Spleen (tissue), 11 donors: Measurements from ENCODE around the gene XPR1. TPM values are rescaled to one million over a fixed set of nuclear protein-coding genes. Genes with fewer than 3 reads are reported as not detected.

Source experiments
- DNase-seq: peaks from one replicate; pipeline ENCODE4 v3.0.0-alpha.2; 2020
- H3K27ac ChIP-seq, 8 donors: fragments of 200-600 bp; sonication (generic) in 7 of 8; 1 replicate in 4 of 8; 2 replicates in 4 of 8; pipeline versions ENCODE4 v1.5.0 to v1.8.0; 2016 to 2021; ENCODE audit warnings: inconsistent platforms in 4 of 8, mild to moderate bottlenecking in 4 of 8, moderate library complexity in 1 of 8
- H3K27me3 ChIP-seq, 7 donors: fragments of 200-600 bp; sonication (generic) in 6 of 7; replicated peaks in 1 of 7; 1 replicate in 4 of 7; 2 replicates in 3 of 7; pipeline versions ENCODE4 v1.5.0 to v1.8.0; 2016 to 2021; ENCODE audit warnings: inconsistent platforms in 3 of 7, mild to moderate bottlenecking in 1 of 7
- H3K36me3 ChIP-seq, 6 donors: fragments of 200-600 bp; sonication (generic) in 5 of 6; 1 replicate in 4 of 6; 2 replicates in 2 of 6; pipeline versions ENCODE4 v1.5.0 to v1.8.0; 2016 to 2021; ENCODE audit warnings: inconsistent platforms in 2 of 6
- H3K4me1 ChIP-seq, 6 donors: fragments of 200-600 bp; sonication (generic) in 5 of 6; 1 replicate in 3 of 6; 2 replicates in 3 of 6; pipeline versions ENCODE4 v1.5.0 to v1.8.0; 2016 to 2021; ENCODE audit warnings: inconsistent platforms in 3 of 6
- H3K4me3 ChIP-seq, 8 donors: fragments of 200-600 bp; sonication (generic) in 7 of 8; 1 replicate in 4 of 8; 2 replicates in 4 of 8; pipeline versions ENCODE4 v1.5.0 to v1.8.0; 2016 to 2021; ENCODE audit warnings: inconsistent platforms in 4 of 8, mild to moderate bottlenecking in 4 of 8, moderate library complexity in 2 of 8
- H3K9me3 ChIP-seq, 8 donors: fragments of 200-600 bp; sonication (generic) in 7 of 8; 1 replicate in 4 of 8; 2 replicates in 4 of 8; pipeline versions ENCODE4 v1.5.0 to v1.8.0; 2016 to 2021; ENCODE audit warnings: inconsistent platforms in 4 of 8
- POLR2A ChIP-seq, 3 donors: fragments of 450-650 bp; IDR thresholded peaks; one replicate each; pipeline ENCODE4 v1.5.1; 2017; ENCODE audit warnings: antibody characterized with exemption in 3 of 3, mild to moderate bottlenecking in 1 of 3
- POLR2AphosphoS5 ChIP-seq, 3 donors: sonication (generic); formaldehyde crosslinking; IDR thresholded peaks; one replicate each; pipeline ENCODE4 v1.5.1; 2017; ENCODE audit warnings: antibody characterized with exemption in 3 of 3
- WGBS, 5 donors: extraction: QIAGEN DNeasy Blood & Tissue Kit in 3 of 5; methylation state at CpG; one replicate each; pipeline versions ENCODE4 v1.1.5 to v1.1.7; 2013 to 2018; 5-methylcytosine and 5-hydroxymethylcytosine counted together
- intact Hi-C: fragments of 100-400 bp; cut with DNase I; formaldehyde crosslinking; loops from one replicate; pipeline ENCODE4 v1.15.0; 2023; ENCODE audit warnings: low total_unique reads
- polyA plus RNA-seq, 3 donors: library from polyadenylated mRNA; stranded (reverse); fragments of 200-250 nt; gene quantifications; one replicate each; pipeline ENCODE4 v1.2.1, GENCODE V29; 2013
- total RNA-seq, 7 donors: library from RNA; depleted of rRNA in 3 of 7; stranded (reverse); fragments of >200 nt in 3 of 7; fragmentation: NEBNext Ultra II Directional in 4 of 7; extraction: Animal tissue kit (Norgen Biotek cat#: 25700) in 4 of 7; gene quantifications; one replicate each; pipeline versions ENCODE4 v1.1.0 to v1.2.1, GENCODE V29; 2016 to 2021
- TF ChIP-seq, protein P1 (sequence below), 11 experiments: fragments of 200-600 bp in 7 of 11; fragments of 450-650 bp in 4 of 11; sonication (generic) in 4 of 11; IDR thresholded peaks in 8 of 11; conservative IDR thresholded peaks in 3 of 11; 1 replicate in 7 of 11; 2 replicates in 4 of 11; pipeline versions ENCODE4 v1.4.0 to v1.8.0; 2016 to 2021; ENCODE audit warnings: antibody characterized with exemption in 11 of 11, inconsistent platforms in 4 of 11, mild to moderate bottlenecking in 1 of 11
- donor health status: healthy with polysubstance abuse.
- donor health status: DM: no; HTN: no; CAD: no; lungs with moderate emphysema.
- donor health status: DM: no; HTN: no; CAD: no.
- donor health status: Bipolar disorder and iron deficiency.
- donor health status: healthy.
- donor health status: DM: no; HTN: no; CAD: no.
- donor health status: DM: yes; HTN: yes; CAD: no.

The XPR1 gene
- total and polyA plus RNA-seq, 10 donors = 2.3 to 26.8 (median 18.1) TPM

DNA sequence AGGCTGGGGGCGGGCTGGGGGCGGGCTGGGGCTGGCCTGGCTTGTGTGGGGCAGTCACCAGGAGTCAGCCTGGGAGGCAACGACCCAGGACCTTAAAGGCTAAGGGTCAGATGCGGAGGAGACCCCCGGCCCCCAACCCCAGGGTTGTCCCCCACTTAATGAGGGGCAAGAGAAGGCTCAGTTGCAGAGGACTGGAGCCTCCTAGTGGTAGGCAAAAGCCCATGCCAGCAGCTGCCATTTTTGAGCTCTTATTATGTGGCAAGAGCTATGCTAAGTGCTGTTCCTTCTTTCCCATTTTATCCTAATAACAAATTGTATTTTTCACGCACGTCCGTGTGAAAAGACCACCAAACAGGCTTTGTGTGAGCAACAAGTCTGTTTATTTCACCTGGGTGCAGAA is 288.9 kb downstream of the XPR1 start:
- WGBS, 5 donors = 80 to 94% (median 88%) methylated on average over 6 to 8 of the region's 8 CpGs

GRCh38 chr1:180921386-180921785 is 289.6 kb downstream of the XPR1 start:
- peaks cover under 1 to 20% (median 11%) of the 10 kb centered on the region in 6 donors for H3K4me1 ChIP-seq
- H3K36me3 ChIP-seq = no peaks in the 10 kb centered on the region
- no peaks in the 10 kb centered on the region for H3K27me3 ChIP-seq
- no peak for DNase-seq
- H3K4me3 ChIP-seq = no peak overlapping the region
- no peak overlapping the region for H3K27ac ChIP-seq
- no peaks in the 10 kb centered on the region for H3K9me3 ChIP-seq
- 84 to 95% (median 92%) methylated on average over 6 of the region's 6 CpGs for WGBS, 5 donors
- intact Hi-C loops = no loop called here
- TF ChIP-seq POLR2A (IDR thresholded peaks at IDR 0.05) (no peak), POLR2AphosphoS5 (IDR thresholded peaks at IDR 0.05) (no peak)
- TF ChIP-seq, protein P1, sequence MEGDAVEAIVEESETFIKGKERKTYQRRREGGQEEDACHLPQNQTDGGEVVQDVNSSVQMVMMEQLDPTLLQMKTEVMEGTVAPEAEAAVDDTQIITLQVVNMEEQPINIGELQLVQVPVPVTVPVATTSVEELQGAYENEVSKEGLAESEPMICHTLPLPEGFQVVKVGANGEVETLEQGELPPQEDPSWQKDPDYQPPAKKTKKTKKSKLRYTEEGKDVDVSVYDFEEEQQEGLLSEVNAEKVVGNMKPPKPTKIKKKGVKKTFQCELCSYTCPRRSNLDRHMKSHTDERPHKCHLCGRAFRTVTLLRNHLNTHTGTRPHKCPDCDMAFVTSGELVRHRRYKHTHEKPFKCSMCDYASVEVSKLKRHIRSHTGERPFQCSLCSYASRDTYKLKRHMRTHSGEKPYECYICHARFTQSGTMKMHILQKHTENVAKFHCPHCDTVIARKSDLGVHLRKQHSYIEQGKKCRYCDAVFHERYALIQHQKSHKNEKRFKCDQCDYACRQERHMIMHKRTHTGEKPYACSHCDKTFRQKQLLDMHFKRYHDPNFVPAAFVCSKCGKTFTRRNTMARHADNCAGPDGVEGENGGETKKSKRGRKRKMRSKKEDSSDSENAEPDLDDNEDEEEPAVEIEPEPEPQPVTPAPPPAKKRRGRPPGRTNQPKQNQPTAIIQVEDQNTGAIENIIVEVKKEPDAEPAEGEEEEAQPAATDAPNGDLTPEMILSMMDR (IDR thresholded peaks at IDR 0.05 in 8 of 11, conservative IDR thresholded peaks at IDR 0.05 in 3 of 11) = no peak

More for the DNA sequence above, 288.9 kb downstream of the XPR1 start:
- no peak overlapping the region for H3K27ac ChIP-seq
- no peak for DNase-seq
- H3K4me3 ChIP-seq = no peak overlapping the region
- TF ChIP-seq POLR2A (IDR thresholded peaks at IDR 0.05) (no peak), POLR2AphosphoS5 (IDR thresholded peaks at IDR 0.05) (no peak)
- TF ChIP-seq, protein P1 (IDR thresholded peaks at IDR 0.05 in 8 of 11, conservative IDR thresholded peaks at IDR 0.05 in 3 of 11) = no peak
- intact Hi-C loops = no loop called here
- peaks cover 0 to 13% (median 5%) of the 10 kb centered on the region in 6 donors for H3K4me1 ChIP-seq
- H3K27me3 ChIP-seq = no peaks in the 10 kb centered on the region
- H3K36me3 ChIP-seq = no peaks in the 10 kb centered on the region
- no peaks in the 10 kb centered on the region for H3K9me3 ChIP-seq

- no peak for TF ChIP-seq POLR2A (IDR thresholded peaks at IDR 0.05)
- DNase-seq = no peak
- Histone ChIP-seq H3K9me3 (no peaks in the 10 kb centered on the region), H3K4me1 (peaks cover 4 to 27% (median 15%) of the 10 kb centered on the region in 6 donors), H3K4me3 (no peak overlapping the region), H3K27me3 (no peaks in the 10 kb centered on the region), H3K36me3 (no peaks in the 10 kb centered on the region), H3K27ac (no peak overlapping the region)
- intact Hi-C loops = no loop called here
- WGBS, 5 donors = 66 to 92% (median 79%) methylated on average over 16 to 21 of the region's 21 CpGs
Measured at GRCh38 chr1:180921891-180922630, 290.2 kb downstream of the XPR1 start.

- Histone ChIP-seq H3K9me3 (no peaks in the 10 kb centered on the region), H3K27me3 (no peaks in the 10 kb centered on the region), H3K4me1 (peaks cover 4 to 28% (median 15%) of the 10 kb centered on the region in 6 donors), H3K36me3 (no peaks in the 10 kb centered on the region), H3K4me3 (no peak overlapping the region), H3K27ac (no peak overlapping the region)
- 80 to 93% (median 90%) methylated on average over 8 of the region's 8 CpGs for WGBS, 5 donors
- intact Hi-C loops = no loop called here
- TF ChIP-seq POLR2AphosphoS5 (IDR thresholded peaks at IDR 0.05) (no peak), POLR2A (IDR thresholded peaks at IDR 0.05) (no peak)
- TF ChIP-seq, protein P1 (IDR thresholded peaks at IDR 0.05 in 8 of 11, conservative IDR thresholded peaks at IDR 0.05 in 3 of 11) = no peak
- DNase-seq = no peak
Measured at GRCh38 chr1:180922631-180923015, 290.8 kb downstream of the XPR1 start.
